HL-60/S4 treated with retinoic acid at 250 ng/mL for 4 days and 3 days (cell line): ENCODE results near the gene SBF1.

Experiments used
- in situ Hi-C: fragments of 300-500 bp; cut with MboI; formaldehyde crosslinking; loops from 2 replicates; pipeline ENCODE4 v1.7.0; 2022; ENCODE audit warnings: low sequenced_read_pairs

Gene SBF1

DNA sequence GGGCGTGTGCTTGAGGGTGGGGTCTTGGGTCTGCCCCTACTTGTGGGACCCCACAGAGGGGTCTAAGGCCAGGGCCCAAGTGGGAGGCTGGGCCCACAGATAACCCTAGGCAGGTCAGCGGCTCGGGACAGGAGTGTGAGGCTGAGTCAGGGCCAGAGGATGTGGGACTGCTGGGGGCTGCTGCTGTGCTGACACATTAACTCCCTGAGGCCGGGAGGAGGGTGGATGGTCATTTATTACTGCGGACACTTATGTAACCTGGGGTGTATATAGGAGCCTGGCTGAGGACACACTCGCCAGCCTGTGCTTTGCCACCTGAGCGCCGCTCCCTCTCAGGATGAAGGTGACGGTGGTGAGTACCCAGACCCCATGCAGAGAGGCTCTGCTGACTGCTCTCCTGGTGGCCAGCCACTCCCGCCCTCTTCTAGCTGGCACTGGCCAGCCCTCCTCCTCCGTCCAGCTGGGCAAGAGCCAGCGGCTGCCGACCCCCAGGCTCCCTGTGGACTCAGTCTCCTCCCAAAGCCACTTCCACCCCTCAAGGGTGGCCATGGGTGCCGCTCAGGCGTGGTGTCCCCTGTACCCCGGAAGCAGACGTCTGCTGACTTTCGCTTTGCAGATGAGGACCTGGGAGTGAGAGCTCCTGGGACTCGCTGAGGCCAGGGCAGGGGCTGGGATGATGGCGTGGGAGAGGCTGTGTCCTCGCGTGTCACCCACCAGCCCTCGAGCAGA lies 11.9 kb upstream of the SBF1 start, which contains the start of gene MIOX:
MIOX (plus strand) TSS at position 299 of the 729 bp plus-strand sequence; CDS start at position 338, 39 bp downstream.
- in situ Hi-C loops: no loop called here

DNA sequence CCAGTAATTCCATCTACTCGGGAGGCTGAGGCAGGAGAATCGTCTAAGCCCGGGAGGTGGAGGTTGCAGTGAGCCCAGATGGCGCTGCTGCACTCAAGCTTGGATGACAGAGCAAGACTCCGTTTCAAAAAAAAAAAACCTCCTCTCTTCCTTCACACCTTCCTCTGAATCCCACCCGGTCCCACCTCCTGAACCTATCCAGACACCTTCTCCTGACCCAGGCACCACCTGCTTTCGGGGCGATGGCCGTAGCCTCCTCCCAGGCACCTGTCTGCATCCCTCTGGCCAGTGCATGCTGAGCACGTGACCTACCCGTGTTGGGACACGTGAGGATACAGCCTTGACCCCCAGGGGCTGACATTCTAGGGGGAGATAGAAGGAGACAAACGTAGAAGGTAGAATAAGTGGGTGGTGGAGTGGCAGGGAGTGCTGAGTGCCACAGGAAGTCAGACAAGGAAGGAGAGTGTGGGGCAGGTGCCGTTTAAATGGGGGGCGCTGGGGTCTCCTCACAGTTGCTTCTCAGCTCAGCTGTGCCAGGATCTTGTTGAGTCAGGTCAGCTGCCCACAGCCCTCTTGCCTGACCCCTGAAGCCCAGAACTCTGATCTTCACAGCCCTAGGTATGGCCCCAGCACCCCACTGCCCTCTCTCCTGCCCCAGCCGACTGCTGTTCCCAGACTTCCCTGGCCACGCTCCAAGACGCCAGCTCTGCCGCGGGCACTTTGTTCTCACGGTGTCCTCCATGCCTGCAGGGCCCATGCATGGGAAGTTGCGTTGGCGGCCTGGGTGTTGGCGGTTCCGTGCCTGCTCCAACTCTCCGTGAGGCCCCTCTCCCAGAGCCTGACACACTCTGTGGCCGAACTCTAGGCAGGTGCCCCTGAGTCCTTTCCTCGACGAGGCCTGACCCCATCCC lies 10.6 kb upstream of the SBF1 start:
- in situ Hi-C loops: no loop called here

DNA sequence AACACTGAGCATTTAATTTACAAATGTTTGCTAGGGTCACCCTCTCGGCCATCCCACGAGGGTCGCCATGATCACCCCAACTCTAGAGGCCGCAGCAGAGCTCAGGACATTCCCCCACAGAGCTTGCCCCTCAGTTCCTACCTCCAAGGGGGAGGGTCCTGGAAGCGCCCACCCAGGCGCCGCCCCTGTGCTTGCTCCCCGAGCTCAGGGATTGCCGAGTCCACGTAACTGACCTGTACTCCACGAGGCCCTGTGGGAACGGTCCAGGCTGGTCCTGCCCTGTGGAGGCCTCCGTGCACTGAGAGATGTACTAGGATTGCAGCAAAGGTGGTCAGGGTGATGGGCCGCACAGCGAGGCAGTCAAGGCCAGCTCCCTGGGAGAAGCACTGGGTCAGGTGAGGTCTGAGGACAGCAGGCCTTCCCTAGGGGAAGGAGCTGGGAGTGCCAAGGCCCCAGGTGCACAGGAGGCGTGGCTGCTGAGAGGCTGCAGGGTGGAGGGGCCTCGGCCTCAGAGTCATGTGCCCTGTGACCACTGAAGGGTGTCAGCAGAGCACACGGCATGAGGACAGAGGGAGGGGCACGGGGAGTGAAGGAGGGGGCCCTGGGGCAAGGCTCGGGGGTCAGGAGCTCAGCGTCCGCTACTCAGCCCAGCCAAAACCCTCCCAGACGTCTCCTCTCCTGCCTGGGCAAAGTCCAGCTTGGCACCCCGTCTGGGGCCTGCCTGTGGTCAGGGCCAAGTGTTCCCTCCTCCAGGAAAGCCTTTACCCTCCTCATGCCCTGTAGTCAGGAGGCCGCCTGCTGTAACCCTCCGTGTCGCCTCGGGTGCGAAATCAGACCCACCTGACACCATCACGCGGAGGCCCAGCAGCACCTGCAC lies 9.4 kb upstream of the SBF1 start:
- in situ Hi-C loops: no loop called here

DNA sequence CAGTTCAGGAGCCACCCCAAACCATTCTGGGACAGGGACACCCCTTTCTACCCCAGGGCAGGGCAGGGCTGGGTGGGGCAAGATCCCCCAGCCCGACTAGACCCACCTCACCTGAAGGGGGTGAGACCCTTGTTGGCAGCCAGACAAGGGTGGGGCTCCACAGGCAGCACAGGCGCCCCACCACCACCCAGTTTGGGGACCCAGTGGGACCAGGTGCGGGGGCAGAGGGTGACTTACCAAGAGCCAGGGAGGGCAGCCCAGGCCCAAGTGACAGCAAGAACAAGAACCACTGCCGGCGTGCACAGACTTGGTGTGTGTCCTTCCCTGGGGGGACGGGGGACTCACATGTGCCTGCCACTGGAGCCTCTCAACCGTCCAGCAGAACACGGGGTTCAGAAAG lies 8.7 kb upstream of the SBF1 start:
- in situ Hi-C loops: no loop called here

DNA sequence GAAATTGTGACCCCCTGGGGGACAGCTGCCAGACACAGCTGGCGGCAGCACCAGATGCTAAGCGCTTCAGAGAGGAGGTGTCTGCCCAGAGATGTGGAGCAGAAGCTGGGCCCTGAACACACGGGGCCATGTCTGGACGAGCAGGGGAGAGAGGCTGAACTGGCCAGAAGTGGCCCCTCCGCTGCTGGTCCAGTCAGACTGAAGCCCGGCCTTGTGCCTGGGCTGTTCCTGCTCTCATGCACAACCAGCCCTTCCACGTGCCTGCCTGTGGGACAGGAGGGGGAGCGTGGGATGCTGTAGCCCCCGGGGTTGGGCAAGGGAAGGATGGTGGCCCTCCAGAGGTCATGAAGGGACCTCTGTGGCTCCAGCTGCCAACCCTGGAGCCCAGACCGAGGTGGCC lies 8.3 kb upstream of the SBF1 start:
- in situ Hi-C loops: no loop called here

DNA sequence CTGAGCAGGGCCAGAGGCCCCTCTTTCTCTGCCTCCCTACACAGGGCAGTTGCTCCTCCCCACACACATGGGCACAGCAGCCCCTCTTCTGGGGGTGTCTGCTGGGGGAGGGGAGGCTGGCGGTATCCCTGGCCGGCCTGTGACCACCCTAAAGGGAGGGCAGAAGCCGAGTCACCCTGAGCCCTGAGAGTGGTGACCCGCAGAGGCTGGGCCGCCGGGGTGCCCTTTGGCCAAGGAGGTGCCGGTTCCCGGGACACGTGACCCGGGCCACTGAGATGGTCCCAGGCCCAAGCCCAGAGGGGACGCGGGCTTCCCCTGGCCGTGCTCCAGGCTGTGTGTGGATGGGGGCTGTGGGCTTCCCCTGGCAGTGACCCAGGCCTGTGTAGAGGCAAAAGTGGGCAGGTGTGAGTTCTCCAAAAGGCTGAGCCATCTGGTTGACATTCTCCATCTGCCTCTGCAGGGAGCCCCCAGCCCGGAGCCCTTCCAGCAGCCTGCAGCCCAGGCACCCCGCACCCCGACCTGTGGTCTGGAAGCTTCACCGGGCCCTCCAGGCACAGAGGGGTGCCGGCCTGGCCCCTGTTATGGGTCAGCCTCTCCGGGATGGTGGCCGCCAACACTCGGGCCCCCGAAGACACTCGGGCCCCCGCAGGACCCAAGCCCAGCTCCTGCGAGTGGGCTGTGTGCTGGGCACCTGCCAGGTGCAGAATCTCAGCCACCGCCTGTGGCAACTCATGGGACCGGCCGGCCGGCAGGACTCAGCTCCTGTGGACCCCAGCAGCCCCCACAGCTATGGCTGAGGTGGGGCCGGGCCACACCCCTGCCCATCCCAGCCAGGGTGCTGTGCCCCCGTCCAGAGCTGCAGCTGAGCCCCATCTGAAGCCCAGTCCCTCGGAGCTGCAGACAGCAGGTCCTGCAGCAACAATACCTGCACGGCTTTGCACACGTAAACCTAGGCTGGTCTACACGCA lies 7.6 kb upstream of the SBF1 start:
- in situ Hi-C loops: no loop called here

DNA sequence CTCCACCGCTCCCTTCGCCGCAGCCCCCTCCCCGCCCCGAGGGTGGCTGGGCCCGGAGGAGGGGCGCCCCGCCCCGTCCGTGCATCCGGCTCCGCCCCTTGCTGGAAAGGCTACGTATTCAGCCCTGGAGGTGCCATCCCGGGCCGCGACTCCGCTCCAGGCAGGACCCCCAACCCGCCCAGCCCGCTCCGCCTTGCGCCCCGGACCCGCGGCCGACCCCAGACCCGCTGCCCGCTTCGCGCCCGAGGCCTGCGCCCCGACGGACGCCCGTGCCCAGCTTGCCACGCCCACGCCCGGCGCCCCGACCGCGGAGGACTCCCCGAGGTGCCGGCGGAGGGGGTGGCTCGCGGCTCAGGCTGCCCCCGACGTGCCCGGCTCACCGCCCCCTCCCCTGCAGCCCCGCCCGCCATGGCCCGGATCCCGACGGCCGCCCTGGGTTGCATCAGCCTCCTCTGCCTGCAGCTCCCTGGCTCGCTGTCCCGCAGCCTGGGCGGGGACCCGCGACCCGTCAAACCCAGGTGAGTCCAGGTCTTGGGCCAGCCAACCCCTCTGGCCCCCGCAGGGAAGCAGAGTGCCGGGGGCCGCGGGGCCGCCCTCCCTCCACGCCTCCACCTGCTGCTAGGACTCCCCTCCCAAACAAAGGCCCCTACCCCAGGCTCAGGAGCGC lies 6.7 kb upstream of the SBF1 start, which contains the start of gene ADM2:
ADM2 (plus strand) TSS at position 104 of the 667 bp plus-strand sequence; CDS start at position 409, 305 bp downstream.
- in situ Hi-C loops: no loop called here

DNA sequence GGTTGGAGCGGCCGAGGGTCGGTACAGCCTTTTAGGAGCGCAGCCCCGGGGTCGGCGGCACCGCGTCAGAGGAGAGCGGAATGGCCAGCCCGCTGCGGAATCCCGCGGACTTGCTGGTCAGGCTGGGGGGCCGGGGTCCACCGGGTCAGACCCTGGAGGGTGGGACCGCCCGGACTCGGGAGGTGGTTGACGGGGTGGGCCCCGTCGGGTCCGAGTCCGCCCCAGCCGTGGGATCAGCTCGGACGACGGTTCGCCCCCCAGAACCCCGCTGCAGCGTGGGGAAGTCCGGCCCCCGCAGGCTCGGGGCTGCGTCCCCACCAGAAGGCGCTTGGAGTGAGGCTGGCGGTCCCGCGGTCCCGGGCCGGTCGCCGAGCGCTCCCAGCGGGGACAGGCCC lies 6.2 kb upstream of the SBF1 start:
- in situ Hi-C loops: no loop called here

DNA sequence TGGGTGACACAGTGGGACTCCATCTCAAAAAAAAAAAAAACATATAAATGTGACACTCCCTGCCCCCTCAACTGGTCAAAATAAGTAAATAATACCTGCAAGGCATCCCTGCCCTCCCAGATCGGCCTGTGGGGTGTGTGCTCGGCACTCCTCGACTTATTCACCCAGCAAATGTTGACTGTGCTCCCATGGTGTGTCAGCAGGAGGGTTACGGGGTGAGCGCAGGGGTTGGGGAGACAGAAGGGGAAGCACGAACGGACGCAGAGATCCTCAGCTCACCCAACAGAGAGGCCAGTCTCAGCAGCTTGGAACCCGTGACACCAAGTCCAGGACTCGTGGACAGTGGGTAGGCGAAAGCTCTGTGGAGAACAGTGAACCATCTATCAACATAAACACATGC lies 4.9 kb upstream of the SBF1 start:
- in situ Hi-C loops: no loop called here

DNA sequence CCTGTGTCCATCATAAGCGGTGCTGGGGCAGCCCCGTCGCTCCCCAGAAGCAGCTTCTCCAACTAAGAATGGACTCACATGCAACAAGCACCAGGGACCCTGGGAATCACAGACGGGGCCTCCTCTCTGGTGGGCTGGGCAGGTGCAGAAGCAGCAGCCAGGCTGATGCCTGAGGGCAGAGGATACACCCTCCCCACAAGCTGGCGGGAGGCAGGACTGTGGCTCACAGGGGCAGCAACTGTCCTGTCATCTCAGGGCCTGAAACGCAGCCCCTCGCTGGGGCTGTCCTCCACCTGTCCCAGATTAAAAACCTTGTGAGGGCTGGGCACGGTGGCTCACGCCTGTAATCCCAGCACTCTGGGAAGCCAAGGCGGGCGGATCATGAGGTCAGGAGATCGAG lies 3.1 kb upstream of the SBF1 start:
- in situ Hi-C loops: no loop called here

DNA sequence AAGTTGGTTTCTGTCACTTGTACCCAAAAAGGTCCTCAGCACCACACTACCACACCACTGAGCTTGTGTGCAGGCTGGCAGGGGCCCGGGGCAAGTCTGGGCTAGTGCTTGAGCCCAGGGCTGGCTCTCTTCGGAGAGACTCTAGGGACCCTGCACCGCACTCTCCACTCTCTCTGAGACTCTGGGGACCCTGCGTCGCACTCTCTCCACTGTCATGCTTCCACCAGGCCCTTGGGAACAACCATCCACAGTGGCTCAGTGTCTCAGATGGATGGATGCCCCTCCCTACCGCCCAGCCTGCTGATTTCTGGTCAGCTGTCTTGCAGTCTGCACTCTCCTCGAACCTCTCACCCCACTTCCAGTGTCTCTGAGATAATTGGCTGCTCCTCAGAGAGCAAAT lies 2.0 kb upstream of the SBF1 start:
- in situ Hi-C loops: no loop called here

DNA sequence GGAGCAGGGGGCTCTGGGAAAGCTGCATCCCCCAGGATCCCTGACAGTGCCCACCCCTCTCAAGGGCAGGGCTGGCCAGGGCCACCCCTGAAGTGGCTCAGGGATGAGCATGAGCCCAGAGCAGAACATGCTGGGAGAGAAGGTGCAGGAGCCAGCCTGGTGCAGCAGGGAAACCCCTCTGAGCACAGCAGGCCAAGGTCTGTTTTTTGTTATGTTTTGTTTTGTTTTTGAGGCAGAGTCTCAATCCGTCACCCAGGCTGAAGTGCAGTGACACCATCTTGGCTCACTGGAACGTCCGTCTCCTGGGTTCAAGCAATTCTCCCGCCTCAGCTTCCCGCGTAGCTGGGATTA lies 792 bp upstream of the SBF1 start:
- in situ Hi-C loops: no loop called here

DNA sequence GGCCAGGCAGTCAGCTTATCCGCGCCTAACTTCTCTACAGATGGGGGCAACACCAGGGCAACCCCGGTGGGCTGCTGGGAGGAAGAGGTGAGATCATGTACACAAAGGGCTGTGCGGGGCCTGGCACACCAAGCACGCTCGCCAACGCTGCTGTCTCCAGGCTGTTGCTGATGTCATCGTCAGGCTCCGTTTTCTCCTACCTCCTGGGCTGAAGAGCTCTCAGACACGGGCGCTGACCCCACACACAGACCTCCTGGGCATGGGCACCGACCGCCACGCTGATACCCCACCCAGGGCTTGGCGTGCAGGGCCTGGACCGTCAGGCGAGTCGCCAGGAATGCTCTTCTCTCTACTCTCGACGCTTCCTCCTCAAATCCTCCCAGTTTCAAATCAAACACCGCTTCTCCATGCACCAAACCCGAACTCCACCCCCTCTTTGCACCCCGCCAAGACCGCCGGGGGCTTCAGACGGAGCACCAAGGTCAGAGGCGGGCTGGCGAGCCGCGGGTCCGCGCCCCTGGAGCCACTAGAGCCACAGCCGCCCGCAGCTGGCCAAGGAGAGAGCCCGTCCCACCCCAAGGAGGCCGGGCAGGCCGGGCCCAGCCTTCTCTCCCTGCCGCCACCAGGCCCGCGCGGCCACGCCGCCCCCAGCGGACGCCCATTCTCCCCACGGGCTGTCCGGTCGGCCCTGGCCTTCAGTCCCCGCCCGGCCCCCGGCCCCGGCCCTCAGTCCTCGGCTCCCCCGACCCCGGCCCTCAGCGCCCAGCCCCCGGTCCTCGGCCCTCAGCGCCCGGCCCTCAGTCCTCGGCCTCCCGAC lies 772 bp downstream of the SBF1 start:
- in situ Hi-C loops: no loop called here

DNA sequence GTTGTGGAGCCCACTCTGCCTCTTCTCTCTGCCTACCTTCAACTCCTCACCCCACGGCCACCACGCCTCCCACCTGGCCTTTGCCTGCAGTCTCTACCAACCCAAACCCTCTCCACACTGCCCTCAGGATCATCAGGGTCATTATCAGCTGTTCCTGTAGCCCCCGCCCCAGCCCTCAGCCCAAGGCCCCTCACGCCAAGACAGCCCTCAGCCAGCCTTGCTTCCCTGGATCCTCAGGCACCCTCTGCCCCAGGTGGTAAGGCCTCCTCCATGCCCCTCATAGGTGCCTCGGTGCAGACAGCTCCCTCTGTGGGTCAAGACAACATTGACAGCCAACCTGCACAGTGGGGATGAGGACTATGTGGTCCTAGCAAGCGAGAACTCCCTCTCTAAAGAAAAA lies 1.7 kb downstream of the SBF1 start:
- in situ Hi-C loops: no loop called here

DNA sequence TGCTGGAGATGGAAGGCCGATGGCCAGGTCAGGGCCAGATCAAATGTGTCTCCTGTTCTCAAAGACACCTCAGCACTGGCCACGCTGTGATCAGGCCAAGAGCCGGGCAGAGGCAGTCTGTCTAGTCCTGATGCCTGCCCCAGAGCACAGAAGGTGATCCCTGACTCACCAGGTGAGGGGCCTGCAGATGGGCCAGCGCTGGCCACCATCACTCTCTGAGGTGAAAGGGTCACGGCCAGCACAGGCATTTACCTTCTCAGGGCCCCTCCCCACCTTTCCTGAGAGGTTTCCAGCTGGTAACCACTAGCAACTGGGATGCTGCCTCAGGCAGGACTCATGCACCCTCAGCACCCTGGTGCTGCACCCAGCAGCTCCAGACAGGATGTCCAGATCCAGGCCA lies 2.9 kb downstream of the SBF1 start:
- in situ Hi-C loops: no loop called here

DNA sequence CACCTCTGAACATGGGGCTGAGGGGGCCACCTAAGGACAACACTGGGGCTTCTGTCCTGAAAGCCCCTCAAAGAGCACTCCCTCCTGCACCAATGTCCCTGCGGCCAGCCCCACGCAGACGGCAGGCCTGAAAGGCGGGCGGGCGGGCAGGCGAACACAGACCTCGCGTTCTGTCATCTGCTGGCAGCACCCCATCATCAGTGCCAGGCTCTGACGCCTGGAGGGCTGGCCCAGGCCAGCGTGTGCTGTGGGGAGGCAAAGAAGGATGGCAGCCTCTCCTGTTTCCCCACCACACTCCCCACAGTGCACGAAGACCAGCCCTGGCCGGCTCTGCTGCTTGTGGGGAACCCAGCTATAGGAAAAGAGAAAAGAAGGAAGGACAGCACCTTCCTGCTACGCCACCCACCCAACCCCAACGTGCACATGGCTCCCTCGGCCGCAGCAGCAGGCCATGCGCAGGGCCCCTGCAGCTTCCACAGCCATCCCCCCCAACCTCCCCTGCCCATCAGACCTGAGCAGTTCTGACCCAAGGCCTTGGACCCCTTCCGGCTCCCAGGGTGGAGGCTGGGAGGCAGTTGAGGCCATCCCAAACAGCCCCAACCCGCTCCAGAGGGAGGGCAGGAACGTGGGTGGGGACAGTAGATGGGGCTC lies 3.5 kb downstream of the SBF1 start:
- in situ Hi-C loops: no loop called here

DNA sequence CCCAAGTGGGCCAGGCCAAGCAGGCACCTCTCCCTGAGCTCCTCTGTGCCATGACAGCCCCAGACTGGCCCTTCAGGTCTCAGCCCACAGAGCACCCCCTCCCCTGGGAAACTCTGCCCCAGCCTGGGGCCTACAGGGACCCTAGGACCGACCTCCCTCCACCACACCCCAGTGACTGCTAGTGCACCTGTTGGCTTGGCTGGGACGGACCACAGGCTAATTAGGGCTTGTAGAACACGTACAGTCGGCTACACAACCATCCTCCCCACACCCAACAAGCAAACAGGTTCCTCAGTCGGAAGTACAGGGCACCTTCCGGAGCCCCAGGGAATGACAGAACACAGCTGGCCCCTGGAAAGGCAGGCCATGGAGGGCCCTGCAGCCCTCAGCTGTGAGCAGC lies 4.3 kb downstream of the SBF1 start:
- in situ Hi-C loops: no loop called here
